Osteoblast (primary cell): ENCODE results near the gene ACVR1. TPM values are rescaled to one million over a fixed set of nuclear protein-coding genes. Genes with fewer than 3 reads are reported as not detected.

Experiments used
- DNase-seq: peaks from one replicate; pipeline ENCODE4 v3.0.0; 2011; ENCODE audit warnings: low spot score, mixed read lengths; ENCODE audit not compliant: insufficient read length; ENCODE audit errors: missing footprints
- H2AFZ ChIP-seq: 2 replicates; pipeline ENCODE4 v1.6.0; 2011; ENCODE audit warnings: mild to moderate bottlenecking, low read length
- H3K27ac ChIP-seq: 2 replicates; pipeline ENCODE4 v1.5.1; 2011; ENCODE audit warnings: mild to moderate bottlenecking, low read depth, low read length, moderate library complexity
- H3K27me3 ChIP-seq: 2 replicates; pipeline ENCODE4 v1.6.0; 2012; ENCODE audit warnings: mild to moderate bottlenecking, control low read depth, inconsistent platforms, low read length, moderate library complexity; ENCODE audit not compliant: insufficient read depth
- H3K36me3 ChIP-seq: 2 replicates; pipeline ENCODE4 v1.5.1; 2011; ENCODE audit warnings: mild to moderate bottlenecking, low read length, control low read depth, moderate library complexity; ENCODE audit not compliant: insufficient read depth
- H3K4me1 ChIP-seq: 2 replicates; pipeline ENCODE4 v1.5.1; 2011; ENCODE audit warnings: mild to moderate bottlenecking, low read length, control low read depth, moderate library complexity; ENCODE audit not compliant: insufficient read depth
- H3K4me2 ChIP-seq: 2 replicates; pipeline ENCODE4 v1.6.0; 2011; ENCODE audit warnings: mild to moderate bottlenecking, low read length; ENCODE audit not compliant: insufficient read depth
- H3K4me3 ChIP-seq: fragments of 200-600 bp; sonication (generic); 3 replicates; pipeline ENCODE4 v1.5.1; 2012; ENCODE audit warnings: mild to moderate bottlenecking, low read length, inconsistent platforms; ENCODE audit not compliant: insufficient read depth
- H3K79me2 ChIP-seq: 2 replicates; pipeline ENCODE4 v1.6.0; 2012; ENCODE audit warnings: mild to moderate bottlenecking, low read length, control low read depth, inconsistent platforms; ENCODE audit not compliant: insufficient read depth
- H3K9me3 ChIP-seq: 2 replicates; pipeline ENCODE4 v1.5.1; 2011; ENCODE audit warnings: low read depth, low read length, control low read depth
- H4K20me1 ChIP-seq: 2 replicates; pipeline ENCODE4 v1.6.0; 2012; ENCODE audit warnings: mild to moderate bottlenecking, low read length, control low read depth; ENCODE audit not compliant: insufficient read depth
- total RNA-seq: library from RNA; depleted of rRNA; stranded (reverse); fragments of >200 nt; gene quantifications from 2 replicates; pipeline ENCODE4 v1.2.3, GENCODE V29; 2012
- TF ChIP-seq, protein P1 (sequence below): IDR thresholded peaks from 2 replicates; pipeline ENCODE4 v1.5.1; 2011; ENCODE audit warnings: mild to moderate bottlenecking, low read depth, low read length, moderate library complexity; ENCODE audit errors: extremely low read depth

The ACVR1 gene
- total RNA-seq, 1 donor = 52.5 TPM

DNA sequence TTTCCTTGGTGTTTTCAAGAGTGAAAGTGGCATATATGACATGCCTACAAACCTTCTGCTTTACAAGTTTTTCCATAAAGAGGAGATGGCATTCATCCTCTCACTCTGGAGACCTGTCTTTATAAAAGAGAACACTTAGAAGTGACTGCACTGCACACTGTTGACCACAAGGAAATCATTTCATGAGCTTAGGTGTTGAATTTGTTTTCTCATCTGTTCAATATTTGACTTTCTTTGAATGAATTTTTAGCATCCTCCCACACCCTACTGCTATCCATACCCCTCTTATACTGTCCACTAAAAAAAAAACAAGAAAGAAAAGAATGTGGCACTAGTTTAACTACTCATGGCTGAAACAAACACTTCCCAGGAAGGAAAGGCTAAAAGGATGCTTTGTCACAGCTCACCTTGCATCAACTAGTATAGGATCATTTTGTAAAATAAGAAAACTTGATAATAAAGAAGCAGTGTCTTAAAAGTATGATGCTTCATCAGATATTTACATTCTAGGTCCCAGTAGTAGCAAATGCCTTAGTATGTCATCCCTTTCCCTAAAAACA lies 83.0 kb downstream of the ACVR1 start:
- Histone ChIP-seq H3K4me2 (peak overlapping the region; percentile 56), H3K9me3 (no peaks in the 10 kb centered on the region), H3K27me3 (no peaks in the 10 kb centered on the region), H3K36me3 (no peaks in the 10 kb centered on the region), H3K79me2 (peaks cover 27% of the 10 kb centered on the region), H3K27ac (peak overlapping the region; percentile 49), H3K4me1 (peaks cover 15% of the 10 kb centered on the region), H3K4me3 (no peak overlapping the region), H4K20me1 (peaks cover 22% of the 10 kb centered on the region), H2AFZ (no peak overlapping the region)
- TF ChIP-seq, protein P1, sequence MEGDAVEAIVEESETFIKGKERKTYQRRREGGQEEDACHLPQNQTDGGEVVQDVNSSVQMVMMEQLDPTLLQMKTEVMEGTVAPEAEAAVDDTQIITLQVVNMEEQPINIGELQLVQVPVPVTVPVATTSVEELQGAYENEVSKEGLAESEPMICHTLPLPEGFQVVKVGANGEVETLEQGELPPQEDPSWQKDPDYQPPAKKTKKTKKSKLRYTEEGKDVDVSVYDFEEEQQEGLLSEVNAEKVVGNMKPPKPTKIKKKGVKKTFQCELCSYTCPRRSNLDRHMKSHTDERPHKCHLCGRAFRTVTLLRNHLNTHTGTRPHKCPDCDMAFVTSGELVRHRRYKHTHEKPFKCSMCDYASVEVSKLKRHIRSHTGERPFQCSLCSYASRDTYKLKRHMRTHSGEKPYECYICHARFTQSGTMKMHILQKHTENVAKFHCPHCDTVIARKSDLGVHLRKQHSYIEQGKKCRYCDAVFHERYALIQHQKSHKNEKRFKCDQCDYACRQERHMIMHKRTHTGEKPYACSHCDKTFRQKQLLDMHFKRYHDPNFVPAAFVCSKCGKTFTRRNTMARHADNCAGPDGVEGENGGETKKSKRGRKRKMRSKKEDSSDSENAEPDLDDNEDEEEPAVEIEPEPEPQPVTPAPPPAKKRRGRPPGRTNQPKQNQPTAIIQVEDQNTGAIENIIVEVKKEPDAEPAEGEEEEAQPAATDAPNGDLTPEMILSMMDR = peak; percentile 44
- no peak for DNase-seq

DNA sequence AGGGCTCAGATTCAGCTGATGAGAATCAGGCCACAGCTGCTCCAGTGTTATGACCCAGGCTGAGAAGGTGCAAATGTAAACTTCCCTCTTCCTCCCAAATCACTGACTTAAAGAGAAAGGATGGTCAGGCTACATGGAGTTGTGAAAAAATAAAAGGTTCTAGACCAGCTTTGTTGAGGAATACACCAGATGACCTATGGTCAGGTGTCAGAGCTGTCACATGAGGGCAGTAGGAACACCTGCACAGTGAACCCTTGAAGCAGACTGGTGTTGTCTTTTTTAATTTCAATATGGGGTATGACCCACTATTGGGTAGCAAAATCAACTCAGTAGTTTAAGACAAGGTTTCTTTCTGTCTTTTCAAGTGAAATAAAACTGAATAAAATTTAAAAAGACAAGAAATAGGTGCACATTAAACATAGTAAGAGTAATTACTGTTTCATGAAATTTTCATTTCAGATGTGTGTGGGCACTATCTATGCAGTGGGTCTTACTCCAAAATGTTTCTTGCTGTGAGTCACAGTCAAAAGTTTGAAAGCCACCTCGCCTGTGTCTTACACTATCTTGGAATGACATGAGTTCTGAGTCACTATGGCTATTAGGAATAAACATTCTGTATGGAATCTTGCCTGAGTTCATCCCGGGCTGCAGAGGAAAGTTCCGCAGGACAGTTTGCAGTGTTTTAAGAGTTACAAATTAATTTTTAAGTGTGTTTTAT lies 83.6 kb downstream of the ACVR1 start:
- H2AFZ ChIP-seq = no peak overlapping the region
- no peak overlapping the region for H3K4me3 ChIP-seq
- H3K36me3 ChIP-seq = peaks cover 1% of the 10 kb centered on the region
- H4K20me1 ChIP-seq = peaks cover 22% of the 10 kb centered on the region
- DNase-seq = peak; percentile 46
- H3K4me2 ChIP-seq = peak overlapping the region; percentile 56
- H3K27me3 ChIP-seq = no peaks in the 10 kb centered on the region
- peak overlapping the region; percentile 49 for H3K27ac ChIP-seq
- H3K9me3 ChIP-seq = no peaks in the 10 kb centered on the region
- TF ChIP-seq, protein P1 = no peak
- H3K4me1 ChIP-seq = peaks cover 15% of the 10 kb centered on the region
- H3K79me2 ChIP-seq = peaks cover 32% of the 10 kb centered on the region

DNA sequence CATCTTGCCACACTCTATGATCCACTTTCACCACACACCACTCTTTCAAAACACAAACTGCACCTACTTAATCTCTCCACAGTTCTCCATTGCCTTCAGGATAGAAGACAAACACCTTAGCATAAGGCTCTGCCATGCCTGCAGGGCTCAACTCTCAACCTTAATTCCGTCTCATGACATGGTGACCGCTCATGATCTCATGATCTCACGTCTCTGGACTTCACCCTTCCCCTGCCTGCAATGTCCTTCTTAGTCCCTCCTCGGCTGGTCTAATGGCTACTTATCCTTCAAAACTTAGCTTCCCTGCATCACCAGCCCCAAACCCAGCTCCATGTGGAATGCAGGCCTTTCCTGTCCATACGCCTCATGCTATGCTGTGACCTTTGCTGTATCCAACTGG lies 85.3 kb downstream of the ACVR1 start:
- Histone ChIP-seq H3K4me1 (peaks cover 24% of the 10 kb centered on the region), H3K27me3 (no peaks in the 10 kb centered on the region), H3K79me2 (peaks cover 41% of the 10 kb centered on the region), H4K20me1 (peaks cover 33% of the 10 kb centered on the region), H3K27ac (no peak overlapping the region), H3K4me2 (no peak overlapping the region), H3K36me3 (peaks cover 3% of the 10 kb centered on the region), H3K9me3 (no peaks in the 10 kb centered on the region), H2AFZ (no peak overlapping the region), H3K4me3 (no peak overlapping the region)
- no peak for DNase-seq
- TF ChIP-seq, protein P1 = no peak

DNA sequence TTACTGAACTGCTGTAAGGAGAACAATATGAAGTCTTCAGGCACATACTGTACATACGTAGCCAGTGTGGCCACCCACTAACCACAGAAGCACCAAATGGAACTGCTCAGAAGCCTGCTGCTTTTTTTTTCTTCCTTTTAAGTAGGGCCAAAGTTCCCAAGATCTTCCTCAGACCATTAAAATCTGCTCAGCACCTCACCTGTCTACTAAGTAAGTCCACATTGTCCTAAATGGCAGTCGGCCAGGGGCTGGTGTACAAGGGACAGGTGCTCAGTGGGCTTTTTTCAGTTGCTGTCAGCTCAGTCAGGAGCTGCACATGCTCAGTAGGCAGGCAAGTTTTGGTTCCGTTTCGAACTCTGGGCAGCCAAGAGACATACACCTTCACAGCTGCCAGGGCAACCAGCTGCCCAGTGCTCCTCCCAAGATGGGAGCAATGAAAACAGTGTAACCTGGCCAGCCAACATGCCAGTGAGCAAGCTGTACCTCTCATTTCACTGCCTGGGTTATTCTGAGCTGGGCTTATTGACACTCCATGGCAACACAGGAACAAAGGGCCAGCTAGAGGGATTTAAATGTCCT lies 86.1 kb downstream of the ACVR1 start:
- H3K9me3 ChIP-seq = no peaks in the 10 kb centered on the region
- no peak overlapping the region for H2AFZ ChIP-seq
- peaks cover 32% of the 10 kb centered on the region for H3K4me1 ChIP-seq
- H3K27me3 ChIP-seq = no peaks in the 10 kb centered on the region
- DNase-seq = no peak
- H3K4me3 ChIP-seq = no peak overlapping the region
- peaks cover 3% of the 10 kb centered on the region for H3K36me3 ChIP-seq
- no peak overlapping the region for H3K4me2 ChIP-seq
- H3K27ac ChIP-seq = no peak overlapping the region
- H4K20me1 ChIP-seq = peaks cover 41% of the 10 kb centered on the region
- TF ChIP-seq, protein P1 = no peak
- peaks cover 47% of the 10 kb centered on the region for H3K79me2 ChIP-seq
